OCI-LY1 (cell line): ENCODE results near the gene GRIK2.

Experiments
- CTCF ChIP-seq: fragments of 200-600 bp; sonication (generic), shearing (Covaris generic); IDR thresholded peaks from 2 replicates; pipeline ENCODE4 v1.5.1; 2017; ENCODE audit warnings: mild to moderate bottlenecking, antibody characterized with exemption, low read length, moderate library complexity, mixed read lengths
- EZH2 ChIP-seq: fragments of 200-600 bp; sonication (generic), shearing (Covaris generic); IDR thresholded peaks from 2 replicates; pipeline ENCODE4 v1.8.0; 2017; ENCODE audit warnings: borderline replicate concordance, mixed run types, mild to moderate bottlenecking, antibody characterized with exemption, low read length, moderate library complexity, mixed read lengths

DNA sequence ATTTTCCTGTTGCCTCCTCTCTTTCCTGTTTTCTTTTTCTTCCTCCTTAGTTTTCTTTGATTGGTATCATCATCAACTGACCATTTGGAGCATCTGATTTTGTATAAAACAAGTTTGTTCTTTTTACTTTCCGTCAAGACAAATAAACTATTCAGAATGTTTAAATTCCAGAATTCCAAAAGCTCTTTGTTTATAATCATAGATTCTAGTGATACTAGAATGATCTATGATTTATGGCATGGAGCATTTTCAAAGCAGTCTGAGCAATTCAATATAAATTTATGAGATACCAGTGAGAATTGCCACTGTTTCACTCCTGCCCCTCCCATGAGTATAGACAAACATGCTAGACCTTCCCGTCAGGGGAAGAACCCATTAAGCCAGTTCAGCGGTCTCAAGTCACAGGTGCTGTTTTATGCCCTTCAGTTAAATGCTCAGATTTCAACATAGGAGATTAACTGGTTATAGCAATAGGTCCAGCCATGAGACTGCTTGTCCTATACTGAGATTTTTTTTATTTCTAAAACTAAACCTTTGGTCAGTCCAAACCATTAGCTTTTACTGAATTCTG lies 60.7 kb downstream of the GRIK2 start:
- no peak for TF ChIP-seq CTCF
- TF ChIP-seq EZH2 = no peak
